ENCODE results near the gene TMEM184B.

- TF ChIP-seq CTCF (IDR thresholded peaks at IDR 0.05; ENCODE audit: control extremely low read depth in 1 of 3, insufficient read depth in 1 of 3, low read depth in 1 of 3, low read length in 3 of 3) (no peak), RFX5 (IDR thresholded peaks at IDR 0.05; ENCODE audit: borderline replicate concordance, low read depth, low read length) (no peak), POLR2AphosphoS5 (IDR thresholded peaks at IDR 0.05; ENCODE audit: low read depth, low read length) (no peak), SRF (IDR thresholded peaks at IDR 0.05; ENCODE audit: low read depth, low read length) (no peak), EZH2 (IDR thresholded peaks at IDR 0.05; ENCODE audit: low read depth, low read length, severe bottlenecking) (no peak), ATF2 (IDR thresholded peaks at IDR 0.05; ENCODE audit: low read length) (no peak)
Measured at GRCh38 chr22:38186429-38186828, 86.4 kb downstream of the TMEM184B start.
